K562 (cell line): ENCODE results near the gene CBX1. TPM values are rescaled to one million over a fixed set of nuclear protein-coding genes. Genes with fewer than 3 reads are reported as not detected.

Experiments
- ATF7 ChIP-seq: fragments of 450-650 bp; IDR thresholded peaks from 2 replicates; pipeline ENCODE4 v1.7.1; 2014; ENCODE audit warnings: mild to moderate bottlenecking, moderate library complexity
- BRD9 ChIP-seq: fragments of 450-650 bp; IDR thresholded peaks from 2 replicates; pipeline ENCODE4 v1.6.1; 2018; ENCODE audit warnings: low read depth; ENCODE audit not compliant: partially characterized antibody
- C11orf30 ChIP-seq: fragments of 450-650 bp; IDR thresholded peaks from 2 replicates; pipeline ENCODE4 v1.6.1; 2016; ENCODE audit warnings: low read depth, mild to moderate bottlenecking
- ESRRA ChIP-seq: fragments of 450-650 bp; IDR thresholded peaks from 2 replicates; pipeline ENCODE4 v1.6.1; 2014; ENCODE audit warnings: low read depth, mild to moderate bottlenecking, moderate library complexity, borderline replicate concordance
- JUN ChIP-seq, 2 experiments: sonication (generic) in 1 of 2; formaldehyde crosslinking in 1 of 2; IDR thresholded peaks; 2 replicates each; pipeline versions ENCODE4 v1.6.1 to v1.8.0; 2012 to 2022; ENCODE audit warnings: borderline replicate concordance in 2 of 2, mild to moderate bottlenecking in 2 of 2, improper control_type of control experiment in 1 of 2, low read depth in 1 of 2, low read length in 1 of 2, missing genetic modification reagents in 1 of 2
- NR4A1 ChIP-seq, 2 experiments: fragments of 250-450 bp in 1 of 2; fragments of 450-650 bp in 1 of 2; sonication (Bioruptor Pico) in 1 of 2; IDR thresholded peaks; 2 replicates each; pipeline versions ENCODE4 v1.4.0 to v1.6.1; 2016 to 2020; ENCODE audit warnings: mild to moderate bottlenecking in 2 of 2, missing compliant biosample characterization in 1 of 2, missing genetic modification characterization in 1 of 2, moderate library complexity in 1 of 2
- PHF8 ChIP-seq: fragments of 200-600 bp; sonication (generic); IDR thresholded peaks from 2 replicates; pipeline ENCODE4 v1.6.1; 2012; ENCODE audit warnings: mixed run types, mild to moderate bottlenecking, inconsistent platforms, low read length, moderate library complexity, borderline replicate concordance
- POLR2B ChIP-seq: fragments of 450-650 bp; IDR thresholded peaks from 2 replicates; pipeline ENCODE4 v1.6.1; 2018; ENCODE audit warnings: low read depth; ENCODE audit not compliant: partially characterized antibody
- SMAD1 ChIP-seq: fragments of 150-350 bp; IDR thresholded peaks from 2 replicates; pipeline ENCODE4 v1.6.1; 2014; ENCODE audit warnings: low read length, low read depth; ENCODE audit not compliant: partially characterized antibody
- ZNF175 ChIP-seq: fragments of 200-800 bp; sonication (Bioruptor generic); IDR thresholded peaks from 2 replicates; pipeline ENCODE4 v1.6.1; 2016; ENCODE audit warnings: low read depth, mild to moderate bottlenecking, missing genetic modification characterization, missing compliant biosample characterization
- ZNF79 ChIP-seq: fragments of 250-450 bp; sonication (Bioruptor Pico); IDR thresholded peaks from 2 replicates; pipeline ENCODE4 v1.4.0; 2020; ENCODE audit warnings: low read depth, mild to moderate bottlenecking, moderate library complexity
- polyA plus RNA-seq, 8 experiments: library from polyadenylated mRNA; depleted of rRNA in 4 of 8; stranded (reverse) in 5 of 8; unstranded in 3 of 8; fragments of >200 nt; fragmentation: Nextera tagmentation in 2 of 8; fragmentation: Illumina TruSeq in 1 of 8; extraction: Ambion mirVana in 2 of 8; extraction: Trizol in 1 of 8; gene quantifications; 2 replicates each; pipeline versions ENCODE4 v1.2.1 to v1.2.3, GENCODE V29; 2011 to 2014; ENCODE audit warnings: inconsistent platforms in 1 of 8, missing spikeins in 1 of 8
- total RNA-seq, 7 experiments: library from RNA; depleted of rRNA in 6 of 7; stranded (reverse); fragments of >200 nt in 6 of 7; fragmentation: Illumina TruSeq in 2 of 7; extraction: Trizol in 2 of 7; gene quantifications; 2 replicates each; pipeline versions ENCODE4 v1.2.1 to v1.2.3, GENCODE V29; 2011 to 2021; ENCODE audit warnings: low replicate concordance in 1 of 7
- TF ChIP-seq, protein P1 (sequence below): fragments of 450-650 bp; IDR thresholded peaks from 2 replicates; pipeline ENCODE4 v1.6.1; 2018; ENCODE audit warnings: mild to moderate bottlenecking, low read depth; ENCODE audit not compliant: partially characterized antibody
- TF ChIP-seq, protein P2 (sequence below): fragments of 450-650 bp; formaldehyde crosslinking; IDR thresholded peaks from 2 replicates; pipeline ENCODE4 v1.4.0; 2022; ENCODE audit warnings: missing genetic modification characterization
- TF ChIP-seq, protein P3 (sequence below): sonication (generic); formaldehyde crosslinking; IDR thresholded peaks from 2 replicates; pipeline ENCODE4 v1.5.0; 2020; ENCODE audit warnings: missing genetic modification reagents
- TF ChIP-seq, protein P4 (sequence below): fragments of 450-650 bp; formaldehyde crosslinking; conservative IDR thresholded peaks from 2 replicates; pipeline ENCODE4 v1.4.0; 2022; ENCODE audit warnings: mild to moderate bottlenecking, missing genetic modification characterization

The CBX1 gene
- total and polyA plus RNA-seq, 9 of the 15 experiments (the other 6 are each of a cell fraction or from before 2014, with no cell fraction given): 10.6 to 95.7 (median 52.7) TPM

DNA sequence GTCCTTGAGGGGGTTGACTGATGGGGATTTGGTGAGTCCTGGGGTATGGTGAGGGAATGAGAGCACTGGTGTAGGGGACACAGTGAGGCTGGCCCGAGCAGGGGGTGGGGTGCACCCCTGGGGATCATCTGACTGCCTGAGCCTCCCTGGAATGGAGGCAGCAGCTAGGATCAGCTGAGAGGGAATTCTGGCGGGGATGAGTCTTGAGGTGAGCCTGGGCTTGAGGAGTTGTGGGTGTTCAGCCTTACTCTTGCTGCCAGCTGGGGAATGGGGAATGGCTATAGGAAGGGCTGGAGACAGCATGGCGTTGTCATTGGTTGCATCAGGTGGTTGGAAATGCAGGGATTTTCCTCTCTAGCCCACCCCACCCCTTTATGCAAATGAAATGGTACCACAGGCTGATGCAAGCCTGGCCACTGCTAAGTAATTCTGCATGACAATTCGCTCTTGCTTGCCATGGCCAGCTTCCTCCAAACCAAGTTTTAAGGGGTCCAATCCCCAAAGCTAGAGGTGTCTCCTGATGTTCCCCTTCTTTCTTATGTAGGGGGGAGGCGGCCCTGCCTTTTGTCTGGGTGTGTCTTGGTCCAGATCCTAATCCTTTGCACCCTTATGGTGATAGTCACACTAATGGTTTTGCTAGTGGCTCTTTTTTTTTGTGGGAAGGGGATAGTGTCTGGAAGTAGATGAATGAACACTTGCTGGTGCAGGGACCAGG is 45.6 kb downstream of the CBX1 start (continued):
- TF ChIP-seq, protein P1, sequence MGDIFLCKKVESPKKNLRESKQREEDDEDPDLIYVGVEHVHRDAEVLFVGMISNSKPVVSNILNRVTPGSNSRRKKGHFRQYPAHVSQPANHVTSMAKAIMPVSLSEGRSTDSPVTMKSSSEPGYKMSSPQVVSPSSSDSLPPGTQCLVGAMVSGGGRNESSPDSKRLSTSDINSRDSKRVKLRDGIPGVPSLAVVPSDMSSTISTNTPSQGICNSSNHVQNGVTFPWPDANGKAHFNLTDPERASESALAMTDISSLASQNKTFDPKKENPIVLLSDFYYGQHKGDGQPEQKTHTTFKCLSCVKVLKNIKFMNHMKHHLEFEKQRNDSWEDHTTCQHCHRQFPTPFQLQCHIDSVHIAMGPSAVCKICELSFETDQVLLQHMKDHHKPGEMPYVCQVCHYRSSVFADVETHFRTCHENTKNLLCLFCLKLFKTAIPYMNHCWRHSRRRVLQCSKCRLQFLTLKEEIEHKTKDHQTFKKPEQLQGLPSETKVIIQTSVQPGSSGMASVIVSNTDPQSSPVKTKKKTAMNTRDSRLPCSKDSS: no peak
- TF ChIP-seq BRD9: peak; percentile 81
- TF ChIP-seq PHF8: no peak
- peak; percentile 94 for TF ChIP-seq ATF7
- no peak for TF ChIP-seq NR4A1 (CRISPR knock-in tag; IDR thresholded peaks at IDR 0.05)
- peak; percentile 83 for TF ChIP-seq NR4A1 (tag; IDR thresholded peaks at IDR 0.05)
- TF ChIP-seq C11orf30: peak; percentile 15; the same call in 1 of the 2 replicates
- TF ChIP-seq POLR2B: peak; percentile 53
- peak; percentile 75 for TF ChIP-seq SMAD1
- TF ChIP-seq ZNF79 (CRISPR knock-in tag): 0 out of 2 replicates have a peak, but pooled peaks have one; percentile 28
- TF ChIP-seq, protein P2, sequence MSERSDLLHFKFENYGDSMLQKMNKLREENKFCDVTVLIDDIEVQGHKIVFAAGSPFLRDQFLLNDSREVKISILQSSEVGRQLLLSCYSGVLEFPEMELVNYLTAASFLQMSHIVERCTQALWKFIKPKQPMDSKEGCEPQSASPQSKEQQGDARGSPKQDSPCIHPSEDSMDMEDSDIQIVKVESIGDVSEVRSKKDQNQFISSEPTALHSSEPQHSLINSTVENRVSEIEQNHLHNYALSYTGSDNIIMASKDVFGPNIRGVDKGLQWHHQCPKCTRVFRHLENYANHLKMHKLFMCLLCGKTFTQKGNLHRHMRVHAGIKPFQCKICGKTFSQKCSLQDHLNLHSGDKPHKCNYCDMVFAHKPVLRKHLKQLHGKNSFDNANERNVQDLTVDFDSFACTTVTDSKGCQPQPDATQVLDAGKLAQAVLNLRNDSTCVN (CRISPR knock-in tag): 0 out of 2 replicates have a peak, but pooled peaks have one; percentile 19
- TF ChIP-seq JUN (IDR thresholded peaks at IDR 0.05; ENCODE audit: borderline replicate concordance, low read depth, low read length): peak; percentile 73
- no peak for TF ChIP-seq JUN (CRISPR knock-in tag; IDR thresholded peaks at IDR 0.05; ENCODE audit: borderline replicate concordance)
- TF ChIP-seq ZNF175 (CRISPR knock-in tag): peak; percentile 93
- TF ChIP-seq ESRRA: peak; percentile 42; the same call in 1 of the 2 replicates
- TF ChIP-seq, protein P3, sequence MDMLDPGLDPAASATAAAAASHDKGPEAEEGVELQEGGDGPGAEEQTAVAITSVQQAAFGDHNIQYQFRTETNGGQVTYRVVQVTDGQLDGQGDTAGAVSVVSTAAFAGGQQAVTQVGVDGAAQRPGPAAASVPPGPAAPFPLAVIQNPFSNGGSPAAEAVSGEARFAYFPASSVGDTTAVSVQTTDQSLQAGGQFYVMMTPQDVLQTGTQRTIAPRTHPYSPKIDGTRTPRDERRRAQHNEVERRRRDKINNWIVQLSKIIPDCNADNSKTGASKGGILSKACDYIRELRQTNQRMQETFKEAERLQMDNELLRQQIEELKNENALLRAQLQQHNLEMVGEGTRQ: 0 out of 2 replicates have a peak, but pooled peaks have one; percentile 1
- TF ChIP-seq, protein P4, sequence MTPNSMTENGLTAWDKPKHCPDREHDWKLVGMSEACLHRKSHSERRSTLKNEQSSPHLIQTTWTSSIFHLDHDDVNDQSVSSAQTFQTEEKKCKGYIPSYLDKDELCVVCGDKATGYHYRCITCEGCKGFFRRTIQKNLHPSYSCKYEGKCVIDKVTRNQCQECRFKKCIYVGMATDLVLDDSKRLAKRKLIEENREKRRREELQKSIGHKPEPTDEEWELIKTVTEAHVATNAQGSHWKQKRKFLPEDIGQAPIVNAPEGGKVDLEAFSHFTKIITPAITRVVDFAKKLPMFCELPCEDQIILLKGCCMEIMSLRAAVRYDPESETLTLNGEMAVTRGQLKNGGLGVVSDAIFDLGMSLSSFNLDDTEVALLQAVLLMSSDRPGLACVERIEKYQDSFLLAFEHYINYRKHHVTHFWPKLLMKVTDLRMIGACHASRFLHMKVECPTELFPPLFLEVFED (CRISPR knock-in tag): 0 out of 2 replicates have a peak, but pooled peaks have one; percentile 61
